Activated CD8-positive, alpha-beta memory T cell treated with anti-CD3 and anti-CD28 coated beads, Interleukin-2, amount 50 U/mL, for 1 hour (primary cell): ENCODE results near the gene SLC22A17.

Source experiments
- DNase-seq: peaks from one replicate; pipeline ENCODE4 v3.0.0-alpha.2; 2020; ENCODE audit errors: extremely low read depth

SLC22A17 gene

DNA sequence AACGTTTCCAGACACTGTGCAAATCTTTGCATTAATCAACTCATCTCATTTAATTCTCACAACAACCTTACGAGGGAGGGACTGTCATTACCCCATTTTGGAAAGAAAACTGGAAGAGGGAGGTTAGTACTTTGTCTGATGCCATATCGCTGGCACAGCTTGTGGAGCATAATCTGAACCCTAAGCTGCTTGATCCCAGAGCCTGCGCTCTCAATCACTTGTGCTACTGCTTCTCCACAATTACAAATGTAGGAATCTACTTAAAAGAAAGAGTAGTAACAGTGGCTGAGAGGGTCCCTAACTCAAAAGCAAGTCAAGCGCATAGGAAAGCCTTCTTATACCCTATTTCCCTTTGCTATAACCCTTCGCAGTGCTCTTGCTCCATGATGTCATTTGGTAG is 9.1 kb upstream of the SLC22A17 start:
- DNase-seq = no peak

DNA sequence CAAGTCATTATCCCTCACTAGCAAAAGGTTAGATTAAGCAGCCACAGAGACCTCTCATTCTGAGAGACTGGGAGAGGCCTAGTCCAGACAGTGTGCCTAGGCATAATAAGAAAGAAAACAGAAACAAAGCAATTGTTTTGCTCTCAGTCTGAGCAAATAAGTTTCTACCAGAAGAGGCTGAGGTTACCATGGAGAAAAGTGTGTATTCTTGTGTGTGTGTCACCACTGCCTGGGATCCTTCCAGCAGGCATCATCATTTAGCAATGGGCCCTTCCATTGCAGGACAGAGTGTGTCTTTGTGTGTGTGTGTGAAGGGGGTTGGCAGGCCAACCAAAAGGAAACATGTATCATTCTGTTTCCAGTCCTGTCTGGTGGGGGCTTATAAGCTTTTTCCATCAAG is 8.6 kb upstream of the SLC22A17 start:
- DNase-seq = no peak

DNA sequence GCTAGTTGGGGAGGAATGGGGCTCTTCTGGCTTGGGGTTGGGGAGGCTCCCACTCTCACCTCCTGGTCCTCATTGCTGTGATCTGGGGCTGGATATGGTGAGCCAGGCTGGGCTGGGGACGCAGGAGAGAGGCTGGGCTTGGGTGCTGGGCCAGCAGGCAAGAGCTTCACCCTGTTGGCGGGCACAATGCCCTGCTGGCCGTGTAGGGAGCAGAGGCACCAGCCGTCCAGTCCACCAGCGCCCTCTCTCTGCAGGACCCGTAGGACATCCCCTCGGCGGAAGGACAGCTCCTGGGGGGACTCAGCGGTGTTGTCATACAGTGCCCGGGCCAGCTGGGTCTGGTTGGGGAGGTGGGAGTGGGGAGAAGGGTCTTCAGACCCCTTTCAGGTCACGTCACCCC is 7.8 kb upstream of the SLC22A17 start:
- no peak for DNase-seq

DNA sequence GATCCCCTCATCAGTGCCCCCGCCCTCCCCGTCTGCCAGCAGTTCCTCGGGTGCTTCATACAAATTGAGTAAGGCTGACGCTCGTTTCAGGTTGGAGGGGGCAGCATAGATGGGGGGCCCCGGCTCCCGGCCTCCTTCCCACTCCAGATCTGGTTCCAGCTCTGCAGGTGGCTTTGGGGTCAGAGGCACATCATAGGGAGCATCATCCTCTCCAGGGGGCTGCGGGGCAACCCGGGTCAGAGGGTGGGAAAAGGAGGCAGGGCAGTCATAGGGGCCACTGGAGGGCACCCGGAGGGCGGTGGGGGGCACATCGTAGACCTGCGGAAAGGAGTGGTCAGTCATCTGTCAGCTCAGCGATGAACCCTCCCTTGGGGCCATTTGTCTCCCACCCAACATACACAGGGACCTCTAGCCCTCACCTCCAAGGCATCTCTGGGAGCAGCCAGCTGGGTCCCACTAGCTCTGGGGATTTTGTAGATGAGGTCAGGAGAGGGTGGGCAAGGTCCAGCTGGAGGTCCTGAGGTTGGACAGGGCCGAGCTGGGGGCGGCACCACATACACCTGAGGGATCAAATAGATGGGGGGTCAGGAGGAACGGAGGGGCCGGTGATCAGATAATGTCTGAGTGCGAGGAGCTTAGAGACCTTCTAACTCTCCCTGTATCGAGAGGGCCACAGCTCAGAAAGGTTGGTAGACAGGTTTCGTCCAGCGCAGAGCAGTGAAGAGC is 7.2 kb upstream of the SLC22A17 start:
- no peak for DNase-seq

DNA sequence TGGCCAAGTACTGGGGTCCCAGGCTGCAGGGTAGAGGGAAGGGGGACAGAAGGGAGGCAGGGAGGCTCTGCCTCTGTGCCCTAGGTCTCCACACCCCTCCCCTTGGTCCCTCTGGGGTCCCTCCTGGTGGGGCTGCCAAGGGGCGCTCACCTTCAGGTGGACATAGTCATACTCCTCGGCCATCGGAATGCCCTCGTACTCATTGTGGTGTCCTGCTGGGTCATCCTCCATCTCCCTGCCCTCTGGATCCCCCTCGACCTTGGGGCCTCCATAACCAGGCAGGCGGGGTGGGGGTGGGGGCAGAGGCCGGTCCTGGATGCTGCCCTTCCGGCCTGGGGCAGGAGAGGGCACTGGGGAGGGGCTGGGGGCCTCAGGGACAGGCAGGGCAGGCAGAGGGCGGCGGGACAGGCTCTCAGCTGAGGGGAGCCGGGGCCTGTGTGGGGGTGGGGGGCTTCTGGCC is 6.5 kb upstream of the SLC22A17 start:
- DNase-seq = no peak

DNA sequence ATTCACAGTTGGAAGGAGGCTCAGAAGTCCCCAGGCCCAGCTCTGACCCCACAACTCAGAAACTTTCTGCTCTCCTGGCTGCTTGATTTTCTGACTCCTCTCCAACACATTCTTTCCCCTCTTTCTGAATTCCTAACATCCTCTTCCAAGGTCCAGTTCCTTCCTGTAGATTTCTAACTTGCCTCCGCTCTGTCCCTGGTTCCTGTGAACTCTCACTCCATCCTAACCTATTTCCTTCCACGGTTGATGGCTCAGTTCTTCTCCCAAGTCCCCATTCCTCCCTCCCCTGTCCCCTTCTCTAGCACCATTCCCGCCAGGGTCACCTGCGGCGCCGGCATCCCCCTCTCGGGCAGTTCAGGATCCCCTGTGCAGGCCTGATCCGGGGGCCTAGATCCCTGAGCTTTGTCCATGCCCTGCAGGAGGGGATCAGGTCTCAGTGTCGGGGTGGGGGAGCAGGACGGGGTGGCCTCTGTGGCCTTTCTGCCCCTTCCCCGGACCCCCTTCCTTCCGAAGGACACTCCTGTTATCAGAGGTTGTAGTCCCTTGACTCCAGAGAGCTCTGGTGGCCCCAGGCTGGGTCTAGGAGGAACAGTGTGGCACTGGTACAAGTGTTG is 6.0 kb upstream of the SLC22A17 start:
- no peak for DNase-seq

DNA sequence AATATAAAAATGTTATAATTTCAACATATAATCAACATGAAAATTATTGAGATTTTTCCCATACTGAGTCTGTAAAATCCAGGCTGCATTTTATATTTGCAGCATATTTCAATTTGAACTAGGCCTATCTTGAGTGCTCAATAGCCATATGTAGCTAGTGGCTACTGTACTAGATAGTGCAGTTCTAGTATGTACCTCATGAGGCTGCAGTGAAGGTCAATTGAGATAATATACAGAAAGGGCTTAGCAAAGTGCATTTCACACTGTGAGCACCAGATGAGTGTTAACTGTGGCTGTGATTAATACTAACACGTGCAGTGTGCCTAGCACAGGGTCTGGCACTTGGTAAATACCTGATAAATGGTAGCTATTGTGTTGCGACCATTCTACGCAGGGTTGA is 5.4 kb upstream of the SLC22A17 start:
- no peak for DNase-seq

DNA sequence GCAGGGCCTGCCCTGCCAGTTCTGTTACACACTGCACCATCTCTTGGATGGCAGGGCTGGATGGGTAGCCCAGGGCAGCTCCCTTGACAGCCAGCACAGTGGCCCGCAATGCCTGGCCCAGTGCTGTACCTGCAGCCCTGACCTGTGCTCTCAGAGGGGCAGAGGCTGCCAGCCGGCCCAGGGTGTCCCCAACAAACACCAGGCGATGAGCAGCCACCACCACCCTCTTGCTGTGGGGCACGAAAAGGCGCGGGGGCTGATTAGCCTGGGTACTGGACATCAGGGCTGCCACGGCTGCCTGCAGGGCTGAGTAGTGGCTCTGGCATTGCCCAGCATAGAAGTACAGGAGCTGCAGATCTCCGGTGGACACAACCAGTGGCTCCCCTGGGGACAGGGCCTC is 4.6 kb upstream of the SLC22A17 start:
- no peak for DNase-seq

DNA sequence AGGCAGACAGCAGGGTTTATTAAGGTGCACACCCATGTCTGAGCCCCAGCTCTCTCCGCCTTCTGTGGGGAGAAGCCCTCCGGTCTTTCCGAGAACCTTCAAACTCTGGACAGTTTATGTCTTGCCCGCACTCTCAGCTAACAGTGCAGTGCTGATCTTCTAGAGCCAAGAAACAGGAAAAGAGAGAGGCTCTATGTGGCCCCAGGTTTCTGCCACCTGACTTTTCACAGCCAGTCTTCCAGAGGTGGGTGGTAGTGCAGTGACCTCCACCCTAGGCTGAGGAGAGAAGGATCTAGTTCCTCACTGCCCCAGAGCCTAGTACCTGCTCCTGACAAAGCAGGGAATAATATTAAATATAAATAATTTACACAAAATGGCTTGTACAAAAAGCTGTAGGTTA is 4.0 kb upstream of the SLC22A17 start:
- DNase-seq = no peak

DNA sequence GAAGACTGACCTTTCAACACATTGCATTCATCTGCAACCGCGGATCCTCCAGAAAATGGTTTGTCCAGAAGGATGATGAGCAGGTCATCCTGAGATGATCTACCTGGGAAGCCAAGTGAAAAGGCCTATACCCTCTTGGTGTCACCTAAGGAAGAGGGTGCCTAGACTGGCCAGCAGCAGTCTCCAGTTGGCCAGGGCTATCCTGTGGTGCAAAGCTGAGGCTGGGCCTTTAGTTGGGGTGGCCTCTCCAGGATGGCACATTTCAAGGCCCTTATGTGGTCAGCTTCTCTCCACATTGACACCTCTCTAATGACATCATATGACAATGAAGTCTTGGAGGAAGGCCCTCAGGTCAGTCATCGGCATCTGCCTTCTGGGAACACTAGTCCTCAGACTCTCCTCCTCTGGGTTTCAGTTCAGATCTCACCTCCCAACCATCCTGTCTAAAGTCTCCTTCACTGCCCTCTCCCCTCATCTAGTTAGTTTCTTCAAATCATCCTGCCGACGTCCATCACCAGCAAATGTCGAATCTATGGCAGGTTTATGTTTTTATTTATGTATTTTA is 3.3 kb upstream of the SLC22A17 start:
- no peak for DNase-seq

DNA sequence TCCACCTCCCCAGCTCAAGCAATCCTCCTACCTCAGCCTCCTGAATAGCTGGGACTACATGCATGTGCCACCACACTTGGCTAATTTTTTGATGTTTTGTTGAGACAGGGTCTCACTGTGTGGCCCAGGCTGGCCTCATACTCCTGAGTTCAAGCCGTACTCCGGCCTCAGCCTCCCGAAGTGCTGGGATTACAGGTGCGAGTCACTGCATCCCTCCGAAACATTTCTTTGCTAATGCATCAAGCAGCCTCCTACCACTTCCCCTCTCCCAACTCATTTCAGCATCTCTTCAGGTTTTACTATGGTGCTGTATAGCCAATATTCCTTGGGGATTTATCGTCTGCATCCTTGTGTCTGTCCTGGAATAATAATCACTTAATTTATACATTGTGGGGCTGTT is 2.3 kb upstream of the SLC22A17 start:
- no peak for DNase-seq

DNA sequence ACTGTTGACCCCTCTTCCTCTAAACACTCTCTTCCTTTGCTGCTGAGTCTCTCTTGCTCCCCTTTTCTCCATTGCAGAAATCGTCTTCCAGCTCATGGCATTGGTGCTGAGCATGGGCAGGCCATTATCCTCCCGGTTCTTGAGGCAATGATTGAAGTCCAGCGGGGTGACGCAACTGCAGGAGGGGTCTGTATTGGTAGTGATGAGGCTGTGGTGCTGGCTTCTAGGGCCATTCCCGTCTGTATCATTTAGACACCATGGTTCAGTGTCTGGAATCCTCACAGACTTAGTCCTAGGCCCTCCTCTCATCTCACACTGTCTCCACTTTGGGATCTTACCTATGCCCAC is 720 bp upstream of the SLC22A17 start:
- no peak for DNase-seq

DNA sequence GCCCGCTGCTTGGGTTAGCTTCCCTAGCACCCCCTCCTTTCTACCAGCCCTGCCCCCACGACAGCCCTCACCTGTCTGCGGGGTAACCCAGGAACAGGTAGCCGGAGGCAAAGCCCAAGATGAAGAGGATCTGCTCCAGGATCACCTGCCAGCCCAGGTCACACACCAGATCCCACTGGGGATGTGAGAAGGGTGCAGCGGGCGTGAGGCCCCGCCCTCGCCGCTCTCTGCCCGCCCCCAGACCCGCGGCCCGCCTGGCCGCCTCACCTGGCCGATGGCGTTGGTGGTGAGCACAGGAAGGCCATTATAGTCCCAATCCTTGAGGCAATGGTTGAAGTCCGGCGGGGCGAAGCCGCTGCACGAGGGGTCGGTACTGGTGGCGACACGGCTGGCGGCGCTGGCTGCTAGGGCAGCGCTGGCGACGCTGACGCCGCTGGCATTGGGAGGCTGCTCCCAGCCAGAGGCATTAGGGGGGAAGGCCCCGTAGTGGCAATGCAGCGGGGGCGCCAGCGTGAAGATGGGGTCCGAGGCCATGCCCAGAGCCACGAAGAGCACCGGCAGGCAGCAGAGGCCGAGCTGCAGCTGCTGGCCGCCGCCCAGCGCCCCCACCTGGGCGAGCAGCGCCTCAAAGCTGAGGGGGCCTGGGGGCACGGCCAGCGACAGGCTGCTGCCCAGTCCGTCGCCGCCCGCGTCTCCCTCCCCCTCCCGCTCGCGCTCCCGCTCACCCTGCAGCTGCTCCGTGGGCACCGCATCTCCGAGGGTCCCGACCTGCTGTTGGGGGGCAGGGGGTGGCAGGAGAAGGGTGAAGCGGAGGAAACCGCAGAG is 794 bp downstream of the SLC22A17 start:
- no peak for DNase-seq

DNA sequence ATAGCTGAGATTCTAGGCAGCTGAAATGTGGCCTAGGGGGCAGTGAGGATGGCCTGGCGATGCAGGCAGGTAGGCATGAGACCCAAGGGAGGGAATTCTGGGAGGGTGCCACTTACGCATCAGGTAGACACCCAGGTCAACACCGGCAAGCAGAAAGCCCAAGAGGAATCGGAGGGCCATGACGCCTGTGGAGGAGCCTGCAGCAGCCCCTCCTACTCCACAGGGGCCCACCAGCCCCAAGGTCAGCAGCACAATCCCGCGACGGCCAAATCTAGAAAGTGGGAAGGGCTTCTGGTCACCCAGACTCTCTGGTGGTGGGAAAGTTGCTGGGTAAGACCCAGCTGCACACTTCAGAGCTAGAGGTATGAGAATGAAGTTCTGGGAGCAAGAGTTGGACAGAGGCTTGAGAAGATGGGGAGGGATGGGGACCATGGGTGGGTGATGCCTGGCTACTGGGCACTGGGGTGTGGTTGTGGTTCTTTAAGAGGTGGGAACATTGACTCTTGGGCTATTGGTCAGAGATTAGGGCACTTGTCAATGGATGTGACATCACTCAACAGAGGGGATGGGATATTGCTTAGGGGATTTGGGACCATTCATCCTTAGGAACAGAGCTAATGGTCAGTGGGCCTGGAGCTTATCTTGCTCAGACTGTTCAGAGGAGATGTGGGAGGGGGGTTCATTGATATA is 3.4 kb downstream of the SLC22A17 start:
- DNase-seq = no peak

DNA sequence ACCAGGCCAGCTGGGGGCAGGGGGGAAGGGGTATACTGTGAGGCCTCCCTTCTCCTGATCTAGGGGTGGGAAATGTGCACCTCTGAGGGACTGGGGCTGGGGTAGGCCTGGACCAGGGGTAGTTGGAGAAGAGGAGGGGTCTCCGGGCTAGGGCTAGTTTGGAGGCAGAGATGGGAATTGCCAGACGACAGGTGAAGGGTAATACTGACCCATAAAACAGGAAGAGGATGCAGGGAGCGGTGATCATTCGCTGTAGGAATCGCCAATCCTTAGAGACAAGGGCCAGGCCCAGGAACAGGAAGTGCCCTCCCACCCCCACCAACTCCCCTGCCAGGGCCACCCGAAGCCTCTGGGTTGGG is 4.4 kb downstream of the SLC22A17 start:
- DNase-seq = no peak

DNA sequence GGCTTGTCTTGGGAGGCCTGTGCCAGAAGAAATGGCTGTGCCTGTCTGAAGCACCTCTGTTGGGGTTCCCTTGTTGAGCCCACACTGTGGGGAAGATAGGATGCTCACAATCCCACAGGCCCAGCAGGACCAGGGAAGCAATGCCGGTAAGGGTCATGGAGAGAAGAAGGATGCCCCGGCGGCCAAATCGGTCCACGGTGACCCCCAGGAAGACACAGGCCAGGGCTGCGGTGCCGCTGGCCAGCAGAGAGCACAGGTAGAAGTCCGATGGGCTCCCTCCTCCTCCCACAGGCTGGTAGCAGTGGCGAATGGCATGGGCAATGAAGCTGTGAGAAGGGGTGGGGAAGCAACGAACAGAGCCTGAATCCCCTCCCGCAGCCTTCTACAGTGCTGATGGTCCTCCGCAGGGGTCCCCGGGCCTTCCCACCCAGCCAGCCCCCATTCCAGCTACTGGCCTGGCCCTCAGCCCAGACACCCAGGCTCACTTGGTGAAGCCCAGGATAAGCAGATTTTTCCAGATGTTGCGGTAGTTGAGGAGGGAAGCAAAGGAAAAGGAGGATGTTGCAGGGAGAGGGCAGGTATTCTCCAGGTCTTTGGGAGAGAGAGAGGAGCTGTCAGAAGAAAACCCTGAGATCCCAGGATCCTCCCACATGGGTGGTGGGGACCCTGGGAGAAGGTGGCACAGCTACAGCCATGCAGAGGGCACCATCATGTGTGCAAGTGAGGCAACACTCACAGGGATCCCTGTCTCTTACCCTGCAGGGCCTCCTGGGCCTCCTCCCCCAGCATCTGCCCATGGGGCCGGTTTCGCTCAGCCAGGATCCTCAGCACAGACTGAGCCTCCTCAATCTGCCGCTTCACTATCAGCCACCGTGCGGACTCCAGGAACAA is 5.0 kb downstream of the SLC22A17 start:
- no peak for DNase-seq

DNA sequence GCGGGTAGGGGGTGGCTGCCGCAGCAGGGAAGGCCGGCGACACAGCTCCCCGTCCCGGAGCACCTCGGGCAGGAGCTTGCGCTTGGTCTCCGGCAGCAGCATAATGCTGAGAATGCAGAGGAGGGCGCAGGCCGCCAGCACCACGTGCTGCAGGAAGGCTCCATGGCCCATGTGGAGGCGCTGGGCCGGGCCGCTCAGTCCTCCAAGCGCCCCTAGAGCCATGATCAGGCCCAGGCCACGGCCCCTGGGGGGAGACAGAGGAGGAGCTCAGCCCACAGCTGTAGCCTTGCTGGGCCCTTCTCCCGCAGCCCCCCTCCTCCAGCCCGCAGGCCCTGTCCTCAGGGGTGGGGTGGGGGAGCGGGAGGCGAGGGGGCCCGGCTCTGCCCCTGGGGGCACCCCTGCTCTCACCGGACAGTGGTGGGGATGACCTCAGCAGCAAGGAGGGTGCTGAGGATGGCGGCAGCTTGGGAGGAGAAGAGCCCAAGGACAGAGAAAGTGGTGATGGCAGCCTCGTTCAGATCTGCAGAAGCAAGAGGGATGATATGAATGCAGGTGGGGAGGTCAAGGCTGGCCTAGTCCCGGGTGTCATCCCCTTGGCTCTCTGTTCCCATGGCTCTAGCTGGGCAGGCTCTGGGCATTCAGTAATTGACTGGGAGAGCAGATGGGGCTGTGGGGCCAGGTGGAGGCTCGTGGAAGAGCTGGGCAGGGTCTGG is 5.8 kb downstream of the SLC22A17 start:
- no peak for DNase-seq

DNA sequence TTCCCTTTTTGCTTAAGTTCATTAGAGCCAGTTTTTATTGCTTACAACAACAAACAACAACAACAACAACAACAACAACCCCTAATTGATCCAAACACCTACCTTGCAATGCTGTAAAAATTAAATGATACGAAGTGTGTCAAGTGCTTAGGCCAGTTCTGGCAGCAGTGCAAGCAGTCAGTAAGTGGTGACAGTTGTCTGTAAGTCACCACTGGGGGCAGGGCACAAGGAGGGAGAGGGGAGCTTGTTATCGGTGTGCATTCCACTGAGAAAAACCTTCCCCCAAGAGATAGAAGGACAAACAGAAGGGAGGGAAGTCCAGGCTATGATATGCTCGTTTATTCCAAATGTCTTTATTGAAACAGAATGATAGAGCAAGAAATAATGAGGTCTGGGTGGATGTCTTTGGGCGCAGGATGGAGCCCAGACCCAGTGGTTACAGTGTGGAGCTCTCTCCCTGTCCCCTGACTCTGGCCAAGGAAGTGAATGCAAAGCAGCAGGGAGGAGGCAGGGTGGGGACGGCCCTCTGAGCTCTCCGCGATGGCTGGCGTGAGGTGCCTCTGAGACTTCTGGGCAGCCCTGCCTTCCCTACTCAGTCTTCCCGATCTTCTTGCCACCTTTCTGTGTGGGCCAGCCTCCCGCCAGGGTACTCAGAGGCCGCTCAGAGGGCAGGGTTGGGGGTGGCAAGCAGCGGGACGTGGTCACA is 6.5 kb downstream of the SLC22A17 start:
- DNase-seq = no peak

DNA sequence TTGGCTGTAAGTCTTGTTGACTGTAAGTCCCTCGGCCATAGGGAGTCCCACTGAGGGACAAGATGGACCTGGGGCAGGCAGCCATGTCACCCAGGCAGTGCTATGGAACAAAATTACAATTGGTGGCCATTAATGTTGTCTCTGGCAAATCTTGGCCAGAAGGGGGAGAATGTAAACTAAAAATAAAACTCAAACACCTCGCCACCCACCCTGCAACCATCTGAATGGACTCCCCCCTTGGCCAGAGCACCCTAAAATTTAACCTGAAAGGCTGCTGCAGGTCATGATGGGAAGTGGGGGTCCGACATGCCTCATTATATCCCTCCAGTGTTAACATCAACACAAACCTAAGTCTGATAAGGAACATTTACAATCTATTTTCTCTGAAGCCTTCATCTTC is 8.2 kb downstream of the SLC22A17 start:
- DNase-seq = no peak
